Peyer's patch (tissue), 4 donors: ENCODE measurements around the gene AK8.

Experiments used
- CTCF ChIP-seq, 6 experiments: fragments of 450-650 bp in 4 of 6; fragments of 200-600 bp in 2 of 6; sonication (generic) in 1 of 6; IDR thresholded peaks; one replicate each; pipeline ENCODE4 v1.5.1; 2017 to 2019; ENCODE audit warnings: antibody characterized with exemption in 6 of 6, mild to moderate bottlenecking in 3 of 6, moderate library complexity in 1 of 6
- POLR2A ChIP-seq, 2 donors: fragments of 450-650 bp; IDR thresholded peaks; one replicate each; pipeline ENCODE4 v1.5.1; 2017; ENCODE audit warnings: antibody characterized with exemption in 2 of 2, mild to moderate bottlenecking in 2 of 2, moderate library complexity in 2 of 2

DNA sequence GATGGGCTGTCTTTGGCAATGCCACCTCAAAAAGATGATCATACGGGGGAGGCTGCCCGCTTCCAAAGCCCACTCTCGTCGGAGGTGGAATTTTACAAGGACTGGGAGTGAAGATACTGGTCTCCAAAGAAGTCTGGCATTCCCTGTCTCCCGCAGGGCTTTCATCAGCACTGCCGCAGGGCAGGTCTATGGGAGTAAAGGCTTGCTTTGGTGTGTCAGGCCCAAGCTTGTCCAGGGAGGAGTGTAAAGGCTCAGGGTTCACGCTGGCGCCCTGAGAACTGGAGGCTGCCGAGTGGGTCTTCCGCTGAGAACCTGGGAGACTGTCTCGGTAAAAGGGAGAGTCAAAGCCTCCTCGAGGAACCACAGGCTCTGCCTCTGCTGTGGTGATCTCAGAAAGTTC is 27.6 kb upstream of the AK8 start:
- TF ChIP-seq CTCF (IDR thresholded peaks at IDR 0.05) (no peak), POLR2A (IDR thresholded peaks at IDR 0.05) (no peak)
